ENCODE results near the gene DRAM1. TPM values are rescaled to one million over a fixed set of nuclear protein-coding genes. Genes with fewer than 3 reads are reported as not detected.

Gene DRAM1
- total RNA-seq, 1 experiment from 2014 or later, result 6.5 TPM

DNA sequence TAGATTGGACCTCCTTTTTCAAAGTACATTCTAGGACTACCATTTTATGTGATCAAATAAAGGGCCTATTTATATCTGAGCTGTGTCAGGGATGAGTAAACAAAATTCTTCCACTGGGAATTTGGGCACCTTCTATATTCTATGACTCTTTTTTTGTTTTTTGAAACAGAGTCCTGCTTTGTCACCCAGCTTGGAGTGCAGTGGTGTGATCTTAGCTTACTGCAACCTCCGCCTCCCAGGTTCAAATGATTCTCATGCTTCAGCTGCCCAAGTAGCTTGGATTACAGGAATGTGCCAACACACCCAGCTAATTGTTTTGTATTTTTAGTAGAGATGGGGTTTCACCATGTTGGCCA is 64.8 kb downstream of the DRAM1 start:
- no CpG with 5 or more reads among the region's 1 CpG for WGBS (ENCODE audit: extremely low coverage, insufficient read length, low lambda C conversion rate)
- no peaks in the 10 kb centered on the region for H3K9me3 Mint-ChIP-seq

More for the DNA sequence above, 64.8 kb downstream of the DRAM1 start:
- no peak overlapping the region for H3K4me2 ChIP-seq (ENCODE audit: insufficient read depth, insufficient read length, low read length)
- no peaks in the 10 kb centered on the region for H3K9me3 ChIP-seq (ENCODE audit: control insufficient read depth, low read depth, low read length)
- Mint-ChIP-seq H3K27me3 (ENCODE audit: low read depth) (no peaks in the 10 kb centered on the region), H3K4me3 (no peak overlapping the region), H3K27ac (peak overlapping the region in 1 of 3 experiments; percentile 65; a peak in 1 of 7 replicates), H3K4me1 (peaks cover 3 to 4% of the 10 kb centered on the region in 2 experiments; a peak in 3 of 4 replicates), H3K36me3 (ENCODE audit: insufficient read depth in 1 of 3, low read depth in 3 of 3) (no peaks in the 10 kb centered on the region)
- no peak overlapping the region for H3T11ph ChIP-seq (ENCODE audit: low read length)
- no peak overlapping the region for H3K56ac ChIP-seq (ENCODE audit: insufficient read length, low read depth, low read length)
- no peak overlapping the region for H3K4ac ChIP-seq (ENCODE audit: low read depth, low read length)
- H4K20me1 ChIP-seq (ENCODE audit: control insufficient read depth, insufficient read depth, insufficient read length), result no peaks in the 10 kb centered on the region
- no peak overlapping the region for H3K27ac ChIP-seq (ENCODE audit: insufficient read length, low read depth, low read length)
- no peaks in the 10 kb centered on the region for H3K79me1 ChIP-seq (ENCODE audit: insufficient read depth, low read depth, low read length, poor library complexity, severe bottlenecking)
- no peak overlapping the region for H4K8ac ChIP-seq (replicated peaks; ENCODE audit: insufficient read length, low read depth, low read length)
- no peak overlapping the region for H4K5ac ChIP-seq (ENCODE audit: insufficient read length, low read depth, low read length)
- no peak overlapping the region for H2AFZ ChIP-seq (ENCODE audit: low read length)
- H3K9ac ChIP-seq (ENCODE audit: extremely low read depth, insufficient read length, low read length), result no peak overlapping the region
- no peak overlapping the region for H2AK5ac ChIP-seq (ENCODE audit: insufficient read length, low read length)
- no peak overlapping the region for H4K91ac ChIP-seq (ENCODE audit: insufficient read length, low read depth, low read length)
- H3K23me2 ChIP-seq (ENCODE audit: insufficient read length, low read depth, low read length, poor library complexity, severe bottlenecking), result no peaks in the 10 kb centered on the region
- no peak overlapping the region for H2BK12ac ChIP-seq (ENCODE audit: insufficient read length, low read depth, low read length)
- no peak overlapping the region for H2BK5ac ChIP-seq (ENCODE audit: insufficient read length, low read length)
- no peak for TF ChIP-seq CTCF (conservative IDR thresholded peaks at IDR 0.05)
- no peaks in the 10 kb centered on the region for H3K27me3 ChIP-seq (ENCODE audit: insufficient read depth, low read length)
- H3K23ac ChIP-seq (ENCODE audit: insufficient read length, low read depth, low read length), result no peak overlapping the region
- no peak overlapping the region for H2BK120ac ChIP-seq (ENCODE audit: low read depth, low read length, poor library complexity, severe bottlenecking)
- no peak overlapping the region for H3K14ac ChIP-seq (ENCODE audit: insufficient read depth, low read length)
- DNase-seq, result no peak
- no peaks in the 10 kb centered on the region; the same call in 1 of the 2 replicates for H3K4me1 ChIP-seq (ENCODE audit: insufficient read depth, low read length)
- no peak overlapping the region for H2BK20ac ChIP-seq (ENCODE audit: low read depth, low read length, poor library complexity, severe bottlenecking)
- H3K18ac ChIP-seq (ENCODE audit: insufficient read length, low read depth, low read length), result no peak overlapping the region
- H3K79me2 ChIP-seq (ENCODE audit: insufficient read depth, low read length), result no peaks in the 10 kb centered on the region
- no peak overlapping the region for H2BK15ac ChIP-seq (ENCODE audit: low read depth, low read length)
